Activated CD4-positive, alpha-beta T cell treated with anti-CD3 and anti-CD28 coated beads, Interleukin-2, amount 50 U/mL, for 4 hours (primary cell): ENCODE results near the gene AP4B1.
"Not testable (repeated sequence)": the region's sequence is repeated elsewhere in the genome, so short reads cannot be mapped to it uniquely, and the experiment has no call there.

Experiments used
- DNase-seq, 2 experiments: peaks; one replicate each; pipeline ENCODE4 v3.0.0-alpha.2; 2020

Gene AP4B1

GRCh38 chr1:113904674-113905434, at the start of gene AP4B1, which contains the start of gene DCLRE1B:
Gene AP4B1, minus strand, starts transcription at chr1:113904799. Its CDS starts 82 bp downstream, at chr1:113904717.
Gene DCLRE1B, plus strand, starts transcription at chr1:113905326. Its CDS starts 261 bp downstream, at chr1:113905587.
- peak; percentile 93 to 96 for DNase-seq

DNA sequence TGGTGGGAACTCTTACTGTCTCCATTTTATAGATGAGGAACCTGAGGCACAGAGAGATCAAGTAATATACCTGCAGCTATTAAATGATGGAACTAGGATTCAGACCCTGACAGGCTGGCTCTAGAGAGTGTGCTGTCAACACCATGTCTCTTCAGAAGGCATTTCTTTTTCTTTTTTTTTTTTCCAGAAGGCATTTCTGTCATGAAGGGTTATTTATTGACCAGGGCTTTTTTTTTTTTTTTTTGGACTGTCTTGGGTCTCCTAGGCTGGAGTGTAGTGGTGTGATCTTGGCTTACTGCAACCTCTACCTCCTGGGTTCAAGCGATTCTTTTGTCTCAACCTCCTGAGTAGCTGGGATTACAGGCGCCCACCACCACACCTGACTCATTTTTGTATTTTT, 47.1 kb upstream of the AP4B1 start:
- DNase-seq, result no peak

DNA sequence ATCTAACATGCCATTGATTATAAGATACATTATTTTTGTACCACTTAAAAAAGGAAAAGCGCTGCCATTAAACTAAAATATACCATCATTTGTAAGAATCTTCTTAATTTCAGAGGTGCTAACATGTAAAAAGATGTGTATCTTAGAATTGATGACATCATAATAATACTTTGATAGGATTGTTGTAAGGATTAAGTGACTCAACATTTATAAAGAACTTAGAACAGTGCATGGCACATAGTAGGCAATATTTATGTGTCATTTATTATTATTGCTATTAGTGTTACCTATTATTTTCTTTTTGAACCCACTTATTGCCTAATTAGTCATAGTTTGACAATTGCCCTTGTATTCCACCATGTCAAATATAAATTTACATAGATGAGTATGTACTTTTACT, 46.3 kb upstream of the AP4B1 start:
- DNase-seq, result no peak

DNA sequence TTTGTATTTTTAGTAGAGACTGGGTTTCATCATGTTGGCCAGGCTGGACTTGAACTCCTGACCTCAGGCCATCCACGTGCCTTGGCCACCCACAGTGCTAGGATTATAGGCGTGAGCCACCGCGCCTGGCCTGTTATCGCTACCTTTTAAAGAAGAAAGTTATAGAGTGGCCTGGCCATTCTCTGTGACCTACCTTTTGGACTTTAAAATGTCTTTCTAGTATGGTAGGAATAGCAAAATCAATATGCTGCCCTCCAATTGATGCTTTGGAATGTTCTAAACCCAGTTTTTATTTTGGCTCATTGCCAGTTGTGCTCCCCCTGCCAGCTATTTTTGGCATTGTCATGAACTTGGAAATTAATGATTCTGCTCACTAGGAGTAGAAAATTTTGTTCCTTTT, 44.4 kb upstream of the AP4B1 start:
- DNase-seq, result no peak

DNA sequence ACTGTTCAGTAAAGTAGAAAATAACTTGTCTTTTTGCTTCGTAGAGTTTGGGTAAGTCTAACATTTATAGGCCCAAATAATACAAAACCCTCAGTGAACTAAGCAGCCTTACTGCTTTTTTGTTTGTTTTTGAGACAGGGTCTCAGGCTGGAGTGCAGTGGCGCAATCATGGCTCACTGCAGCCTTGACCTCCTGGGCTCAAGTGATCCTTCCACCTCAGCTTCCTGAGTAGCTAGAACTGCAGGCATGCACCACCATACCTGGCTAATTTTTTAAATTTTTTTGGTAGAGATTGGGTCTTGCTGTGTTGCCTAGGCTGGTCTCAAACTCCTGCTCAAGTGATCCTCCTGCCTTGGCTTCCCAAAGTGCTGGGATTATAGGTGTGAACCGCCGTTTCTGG, 43.6 kb upstream of the AP4B1 start:
- DNase-seq, result not testable (repeated sequence)

DNA sequence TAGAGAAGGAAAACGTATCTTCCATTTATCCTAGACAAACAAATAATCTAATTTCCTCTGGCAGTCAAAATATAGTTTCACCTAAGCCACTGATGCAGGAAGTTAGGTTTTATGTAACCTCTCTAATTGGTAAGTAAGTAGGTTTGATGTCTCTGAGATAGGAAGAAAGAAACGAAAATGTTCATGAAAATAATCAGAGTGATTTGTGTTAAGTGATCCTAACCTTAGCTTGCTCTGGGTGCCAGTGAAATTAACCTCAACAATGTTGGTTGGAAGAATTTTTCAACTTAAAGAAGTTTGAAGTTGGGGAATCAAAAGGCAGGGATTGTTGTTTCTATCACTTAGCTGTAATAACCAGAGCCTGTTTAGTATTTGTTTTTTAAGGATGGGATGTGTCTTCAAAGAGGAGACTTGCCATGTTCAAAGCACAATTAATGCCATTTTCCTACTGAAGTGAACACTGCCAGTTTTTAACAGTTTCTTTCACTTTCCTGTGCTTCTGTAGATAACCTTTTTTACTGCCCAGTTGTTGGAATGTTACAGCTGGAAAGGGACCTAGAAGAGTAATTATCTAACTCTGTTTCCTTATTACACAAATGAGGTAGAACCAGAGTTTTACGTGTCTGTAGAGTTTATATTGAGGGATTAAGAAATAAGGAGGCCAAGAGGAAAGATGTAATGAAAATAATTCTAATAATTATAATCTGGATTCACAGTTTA, 42.9 kb upstream of the AP4B1 start:
- DNase-seq, result no peak

DNA sequence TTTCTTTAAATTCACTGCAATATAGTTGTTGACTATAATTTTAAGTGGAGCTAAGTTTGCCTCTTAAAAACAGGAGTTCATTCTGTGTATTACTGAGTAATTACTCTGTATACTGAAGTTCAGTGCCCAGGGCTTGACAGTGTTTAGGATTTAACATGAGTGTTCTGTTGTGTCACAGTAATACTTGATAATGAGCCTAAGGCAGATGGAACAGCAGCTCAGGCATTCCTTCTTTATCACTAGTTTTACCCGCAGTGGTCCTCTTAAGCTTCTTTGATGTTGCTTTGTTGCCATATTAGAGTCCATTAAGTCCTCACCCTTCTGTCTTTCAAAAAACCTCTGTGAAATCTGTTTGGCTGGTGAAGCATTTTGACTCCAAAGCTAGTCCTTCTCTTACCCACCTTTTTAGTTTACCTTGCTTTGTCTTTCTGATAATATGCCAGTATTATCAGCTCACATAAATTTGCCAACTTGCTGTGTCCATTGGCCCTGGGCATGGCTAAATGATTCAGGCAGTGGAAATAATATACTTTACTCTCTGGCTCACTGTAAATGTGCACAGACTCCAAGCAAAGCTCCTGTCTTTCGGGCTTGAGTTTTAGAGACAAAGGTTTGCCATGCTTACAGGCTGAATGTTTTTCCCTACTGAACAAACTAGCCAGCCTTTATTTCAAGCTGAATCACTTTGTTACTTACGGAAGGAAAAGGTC, 42.2 kb upstream of the AP4B1 start:
- no peak for DNase-seq

DNA sequence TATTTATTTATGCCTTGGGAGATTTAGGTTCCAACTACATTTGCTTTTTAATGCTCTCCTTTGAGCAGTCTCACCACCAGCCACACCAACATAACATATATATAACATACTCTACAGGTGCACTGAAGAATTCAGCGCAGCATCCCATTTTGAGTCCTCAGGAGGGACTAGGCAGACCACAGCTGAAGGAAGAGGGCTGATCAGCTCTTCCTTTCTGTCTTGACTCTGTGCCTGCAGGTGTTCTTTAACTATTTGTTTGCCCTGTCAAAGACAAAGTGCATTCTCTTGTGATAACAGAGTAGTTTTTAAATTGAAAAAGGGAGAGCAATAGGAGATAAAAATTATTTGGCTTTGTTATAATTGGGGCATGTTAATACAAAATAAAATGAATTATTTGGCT, 41.5 kb upstream of the AP4B1 start:
- no peak for DNase-seq

- no peak for DNase-seq
Observed at GRCh38 chr1:113945329-113945728, 40.7 kb upstream of the AP4B1 start.

DNA sequence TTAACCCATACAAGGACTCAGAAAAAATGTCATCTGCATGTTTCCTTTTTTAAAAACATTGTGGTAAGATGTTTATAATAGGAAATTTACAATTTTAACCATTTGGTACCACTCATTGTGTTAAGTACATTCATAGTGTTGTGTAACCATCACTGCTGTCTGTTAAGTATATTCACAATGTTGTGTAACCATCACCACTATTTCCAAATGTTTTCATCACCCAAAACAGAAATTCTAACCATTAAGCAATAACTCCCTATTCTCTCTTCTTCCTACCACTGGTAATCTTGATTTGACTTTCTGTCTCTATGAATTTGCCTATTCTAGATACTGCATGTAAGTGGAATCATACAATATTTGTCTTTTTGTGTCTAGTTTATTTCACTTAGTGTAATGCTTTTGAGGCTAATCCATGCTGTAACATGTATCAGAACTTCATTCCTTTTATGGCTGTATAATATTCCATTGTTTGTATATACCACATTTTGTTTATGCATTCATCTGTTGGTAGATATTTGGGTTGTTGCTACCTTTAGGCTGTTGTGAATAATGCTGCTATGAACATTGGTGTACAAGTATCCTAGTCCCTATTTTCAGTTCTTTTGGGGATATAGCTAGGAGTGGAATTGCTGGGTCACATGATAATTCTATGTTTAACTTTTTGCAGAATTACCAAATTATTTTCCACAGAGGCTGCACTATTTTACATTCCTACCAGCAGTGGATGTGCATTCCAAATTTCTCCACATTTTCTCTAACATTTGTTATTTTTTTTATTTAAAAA, 38.6 kb upstream of the AP4B1 start:
- DNase-seq, result no peak

DNA sequence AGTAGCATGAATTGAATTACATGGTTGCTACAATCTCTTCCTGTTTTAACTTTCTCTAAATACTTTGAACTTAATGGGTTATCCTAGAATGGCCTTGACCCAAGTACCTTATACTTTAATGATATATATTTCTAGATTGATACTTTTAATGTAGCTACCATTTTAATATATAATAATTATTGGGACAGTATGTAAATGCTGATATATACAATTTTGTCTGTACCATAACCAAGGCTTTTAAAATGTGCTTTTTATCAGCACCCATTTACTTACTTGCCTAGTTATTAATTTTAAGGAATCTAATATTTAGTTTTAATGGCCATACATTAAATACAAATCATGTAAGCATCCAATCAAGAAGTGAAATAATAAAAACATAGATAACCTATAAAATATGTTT, 37.9 kb upstream of the AP4B1 start:
- no peak for DNase-seq

GRCh38 chr1:113941245-113941559, 36.6 kb upstream of the AP4B1 start:
- DNase-seq, result no peak

DNA sequence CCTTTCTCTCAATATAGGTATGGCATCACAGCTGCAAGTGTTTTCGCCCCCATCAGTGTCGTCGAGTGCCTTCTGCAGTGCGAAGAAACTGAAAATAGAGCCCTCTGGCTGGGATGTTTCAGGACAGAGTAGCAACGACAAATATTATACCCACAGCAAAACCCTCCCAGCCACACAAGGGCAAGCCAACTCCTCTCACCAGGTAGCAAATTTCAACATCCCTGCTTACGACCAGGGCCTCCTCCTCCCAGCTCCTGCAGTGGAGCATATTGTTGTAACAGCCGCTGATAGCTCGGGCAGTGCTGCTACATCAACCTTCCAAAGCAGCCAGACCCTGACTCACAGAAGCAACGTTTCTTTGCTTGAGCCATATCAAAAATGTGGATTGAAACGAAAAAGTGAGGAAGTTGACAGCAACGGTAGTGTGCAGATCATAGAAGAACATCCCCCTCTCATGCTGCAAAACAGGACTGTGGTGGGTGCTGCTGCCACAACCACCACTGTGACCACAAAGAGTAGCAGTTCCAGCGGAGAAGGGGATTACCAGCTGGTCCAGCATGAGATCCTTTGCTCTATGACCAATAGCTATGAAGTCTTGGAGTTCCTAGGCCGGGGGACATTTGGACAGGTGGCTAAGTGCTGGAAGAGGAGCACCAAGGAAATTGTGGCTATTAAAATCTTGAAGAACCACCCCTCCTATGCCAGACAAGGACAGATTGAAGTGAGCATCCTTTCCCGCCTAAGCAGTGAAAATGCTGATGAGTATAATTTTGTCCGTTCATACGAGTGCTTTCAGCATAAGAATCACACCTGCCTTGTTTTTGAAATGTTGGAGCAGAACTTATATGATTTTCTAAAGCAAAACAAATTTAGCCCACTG, 36.0 kb upstream of the AP4B1 start:
- DNase-seq, result no peak

DNA sequence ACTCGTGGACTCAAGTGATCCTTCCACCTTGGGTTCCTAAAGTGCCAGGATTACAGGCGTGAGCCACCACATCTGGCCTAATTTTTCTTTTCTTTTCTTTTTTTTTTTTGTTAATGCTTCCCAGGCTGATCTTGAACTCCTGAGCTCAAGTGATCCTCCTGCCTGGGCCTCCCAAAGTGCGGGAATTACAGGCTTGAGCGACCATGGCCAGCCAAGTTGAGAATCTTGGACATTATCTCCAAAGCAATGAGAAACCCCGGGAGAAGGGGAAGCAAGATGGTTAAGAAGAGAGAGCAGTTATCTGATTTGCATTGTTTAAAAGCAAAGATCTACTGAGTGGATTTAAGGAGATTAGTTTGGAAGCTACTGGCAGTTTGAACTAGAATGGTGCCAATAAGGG, 33.6 kb upstream of the AP4B1 start:
- DNase-seq, result no peak

GRCh38 chr1:113937146-113937545, 32.5 kb upstream of the AP4B1 start:
- DNase-seq, result no peak

DNA sequence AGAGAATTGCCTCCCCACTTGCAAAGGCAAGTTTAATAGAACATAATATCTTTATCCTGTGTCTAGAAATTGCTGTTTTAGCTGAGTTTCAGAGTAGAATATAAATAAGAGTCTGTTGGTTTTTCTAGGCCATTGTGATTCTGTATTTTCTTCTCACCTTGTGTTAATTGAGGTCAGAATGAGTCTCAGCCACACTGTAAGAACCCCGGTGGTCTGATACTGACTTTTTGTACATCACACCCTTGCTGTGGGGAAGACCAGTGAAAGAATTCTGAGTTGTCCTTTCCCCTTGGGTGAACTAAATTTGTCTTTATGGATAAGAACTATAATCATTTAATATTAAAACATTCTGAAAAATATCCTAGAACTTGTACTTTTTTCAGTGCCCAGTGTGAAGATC, 31.4 kb upstream of the AP4B1 start:
- no peak for DNase-seq

- no peak for DNase-seq
Observed at GRCh38 chr1:113935176-113935575, 30.6 kb upstream of the AP4B1 start.

- no peak for DNase-seq
Observed at GRCh38 chr1:113934511-113935055, 30.0 kb upstream of the AP4B1 start.

DNA sequence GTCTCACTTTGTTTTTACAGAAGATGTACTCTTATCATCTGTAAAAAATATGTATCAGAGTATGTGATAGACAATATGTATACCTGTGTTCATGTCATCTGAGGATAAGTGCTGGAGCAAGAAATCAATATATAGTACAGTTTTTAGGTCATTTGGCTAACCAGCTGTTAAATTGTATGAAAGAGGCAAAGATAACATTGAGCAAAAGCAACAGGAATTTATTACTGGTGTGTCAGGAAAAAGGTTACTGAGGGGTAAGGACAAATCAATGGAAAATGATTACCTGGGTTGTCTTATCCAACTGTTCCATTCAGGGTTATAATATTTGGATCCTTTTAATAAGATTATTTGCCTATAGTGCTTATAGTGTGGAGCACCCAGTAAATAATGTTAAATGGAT, 29.4 kb upstream of the AP4B1 start:
- DNase-seq, result no peak

- DNase-seq, result no peak
Observed at GRCh38 chr1:113931451-113931851, 26.9 kb upstream of the AP4B1 start.

DNA sequence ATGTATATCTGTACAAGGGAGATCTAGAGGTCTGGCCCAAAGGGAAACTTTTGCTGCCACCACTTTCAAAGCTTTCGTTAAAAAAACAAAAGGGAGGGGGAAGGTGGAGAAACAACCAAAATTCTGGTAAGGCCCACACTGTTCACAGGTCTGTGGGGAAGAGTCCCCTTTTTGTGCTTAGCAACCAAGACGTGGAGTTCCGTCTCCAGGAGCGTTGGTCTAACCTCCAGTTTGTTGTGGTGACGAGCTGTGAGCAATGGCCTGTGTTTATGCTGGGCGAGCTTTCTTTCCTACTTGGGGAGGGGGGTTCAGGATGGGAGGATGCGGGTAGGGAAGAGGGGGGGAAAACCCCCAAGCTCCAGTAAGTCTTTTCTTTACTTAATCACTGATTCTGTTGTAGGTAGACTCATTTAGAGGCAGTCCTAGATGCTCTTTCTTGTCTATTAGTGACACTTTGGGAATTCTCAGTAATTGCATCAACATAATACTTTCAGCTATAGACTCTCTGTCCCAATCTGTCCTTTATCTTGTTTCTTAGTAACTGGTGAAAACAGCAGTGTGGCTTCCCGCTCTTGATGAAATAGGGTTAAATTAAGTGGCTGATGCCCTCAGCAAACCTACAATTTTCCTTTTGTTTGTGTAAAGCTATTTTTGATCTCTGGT, 26.0 kb upstream of the AP4B1 start:
- DNase-seq, result peak; percentile 46 to 57
